Measurements from ENCODE around the gene ATG16L2.
"Not testable (repeated sequence)": the region's sequence is repeated elsewhere in the genome, so short reads cannot be mapped to it uniquely, and the experiment has no call there.

ATG16L2 gene

GRCh38 chr11:72848846-72849466, 34.7 kb downstream of the ATG16L2 start:
- TF ChIP-seq, protein P1, sequence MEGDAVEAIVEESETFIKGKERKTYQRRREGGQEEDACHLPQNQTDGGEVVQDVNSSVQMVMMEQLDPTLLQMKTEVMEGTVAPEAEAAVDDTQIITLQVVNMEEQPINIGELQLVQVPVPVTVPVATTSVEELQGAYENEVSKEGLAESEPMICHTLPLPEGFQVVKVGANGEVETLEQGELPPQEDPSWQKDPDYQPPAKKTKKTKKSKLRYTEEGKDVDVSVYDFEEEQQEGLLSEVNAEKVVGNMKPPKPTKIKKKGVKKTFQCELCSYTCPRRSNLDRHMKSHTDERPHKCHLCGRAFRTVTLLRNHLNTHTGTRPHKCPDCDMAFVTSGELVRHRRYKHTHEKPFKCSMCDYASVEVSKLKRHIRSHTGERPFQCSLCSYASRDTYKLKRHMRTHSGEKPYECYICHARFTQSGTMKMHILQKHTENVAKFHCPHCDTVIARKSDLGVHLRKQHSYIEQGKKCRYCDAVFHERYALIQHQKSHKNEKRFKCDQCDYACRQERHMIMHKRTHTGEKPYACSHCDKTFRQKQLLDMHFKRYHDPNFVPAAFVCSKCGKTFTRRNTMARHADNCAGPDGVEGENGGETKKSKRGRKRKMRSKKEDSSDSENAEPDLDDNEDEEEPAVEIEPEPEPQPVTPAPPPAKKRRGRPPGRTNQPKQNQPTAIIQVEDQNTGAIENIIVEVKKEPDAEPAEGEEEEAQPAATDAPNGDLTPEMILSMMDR (IDR thresholded peaks at IDR 0.05; ENCODE audit: control insufficient read depth, extremely low read depth, insufficient read depth): peak; percentile 79
- H3K4me3 ChIP-seq (ENCODE audit: low read depth, low read length): no peak overlapping the region
- DNase-seq (ENCODE audit: low read depth): no peak

- H3K4me3 ChIP-seq (ENCODE audit: low read depth, low read length): no peak overlapping the region
- TF ChIP-seq, protein P1 (IDR thresholded peaks at IDR 0.05; ENCODE audit: control insufficient read depth, extremely low read depth, insufficient read depth): no peak
These were observed 36.6 kb downstream of the ATG16L2 start for GRCh38 chr11:72850832-72851231.

DNA sequence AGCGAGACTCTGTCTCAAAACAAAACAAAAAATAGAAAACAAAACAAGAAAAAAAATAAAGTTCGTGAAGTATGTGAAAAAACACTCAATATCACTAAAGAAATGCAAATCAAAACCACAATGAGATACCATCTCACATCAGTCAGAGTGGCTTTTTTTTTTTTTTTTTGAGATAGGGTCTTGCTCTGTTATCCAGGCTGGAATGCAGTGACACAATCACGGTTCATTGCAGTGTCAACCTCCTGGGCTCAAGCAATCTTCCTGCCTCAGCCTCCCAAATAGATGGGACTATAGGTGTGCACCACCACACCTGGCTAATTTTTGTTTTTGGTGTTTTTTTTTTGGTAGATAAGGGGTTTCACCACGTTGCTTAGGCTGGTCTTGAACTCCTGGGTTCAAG, 37.5 kb downstream of the ATG16L2 start:
- H3K4me3 ChIP-seq (ENCODE audit: low read depth, low read length): no peak overlapping the region
- no peak for DNase-seq (ENCODE audit: low read depth)
- TF ChIP-seq, protein P1 (IDR thresholded peaks at IDR 0.05; ENCODE audit: control insufficient read depth, extremely low read depth, insufficient read depth): no peak

More at GRCh38 chr11:72850832-72851231, 36.6 kb downstream of the ATG16L2 start:
- DNase-seq (ENCODE audit: low read depth): no peak

DNA sequence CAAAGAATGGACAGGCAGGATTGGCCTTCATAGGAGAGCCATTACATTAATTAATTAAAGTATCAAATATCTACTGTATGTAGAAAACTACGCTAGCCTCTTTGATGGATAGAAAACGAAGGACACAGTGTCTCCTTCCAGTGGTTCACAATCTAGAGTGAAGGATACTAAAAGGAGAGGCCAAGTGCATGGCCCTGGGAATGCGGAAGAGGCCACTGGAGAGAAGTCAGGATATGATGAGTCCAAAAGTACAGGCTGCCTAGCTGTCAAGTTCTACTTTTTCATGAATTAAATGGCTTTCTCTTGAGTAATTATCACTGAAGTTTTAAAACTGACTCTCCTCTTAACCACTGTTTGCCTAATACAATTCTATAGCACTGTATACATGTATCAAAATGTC, 41.9 kb downstream of the ATG16L2 start:
- DNase-seq (ENCODE audit: low read depth): no peak

GRCh38 chr11:72856551-72857345, 42.5 kb downstream of the ATG16L2 start:
- TF ChIP-seq, protein P1 (IDR thresholded peaks at IDR 0.05; ENCODE audit: control insufficient read depth, extremely low read depth, insufficient read depth): no peak
- DNase-seq (ENCODE audit: low read depth): no peak
- no peak overlapping the region for H3K4me3 ChIP-seq (ENCODE audit: low read depth, low read length)

More for the DNA sequence above, 41.9 kb downstream of the ATG16L2 start:
- TF ChIP-seq, protein P1 (IDR thresholded peaks at IDR 0.05; ENCODE audit: control insufficient read depth, extremely low read depth, insufficient read depth): no peak
- no peak overlapping the region for H3K4me3 ChIP-seq (ENCODE audit: low read depth, low read length)

GRCh38 chr11:72858267-72858666, 44.1 kb downstream of the ATG16L2 start:
- DNase-seq (ENCODE audit: low read depth); H3K4me3 ChIP-seq (ENCODE audit: low read depth, low read length): not testable (repeated sequence)

DNA sequence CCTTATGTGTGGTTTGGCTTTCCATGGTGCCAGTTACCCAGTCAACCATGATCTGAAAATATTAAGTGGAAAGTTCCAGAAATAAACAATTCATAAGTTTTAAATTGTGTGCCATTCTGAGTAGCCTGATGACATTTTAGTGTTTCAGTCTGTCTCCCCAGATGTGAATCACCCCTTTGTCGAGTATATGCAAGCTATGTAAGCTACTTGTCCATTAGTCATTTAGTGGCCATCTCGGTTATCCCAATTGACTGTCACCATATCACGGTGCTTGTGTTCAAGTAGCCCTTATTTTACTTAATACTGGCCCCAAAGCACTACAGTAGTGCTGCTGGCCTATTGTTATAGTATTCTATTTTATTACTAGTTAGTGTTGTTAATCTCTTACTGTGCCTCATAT, 44.9 kb downstream of the ATG16L2 start:
- TF ChIP-seq, protein P1 (IDR thresholded peaks at IDR 0.05; ENCODE audit: control insufficient read depth, extremely low read depth, insufficient read depth): no peak
- H3K4me3 ChIP-seq (ENCODE audit: low read depth, low read length): no peak overlapping the region
- no peak for DNase-seq (ENCODE audit: low read depth)
